H7 (cell line): Measurements from ENCODE around the gene GPR157. TPM values are rescaled to one million over a fixed set of nuclear protein-coding genes. Genes with fewer than 3 reads are reported as not detected.

Experiments used
- DNase-seq: peaks from one replicate; pipeline ENCODE4 v3.0.0; 2012
- H3K27me3 ChIP-seq: 2 replicates; pipeline ENCODE4 v1.6.0; 2011; ENCODE audit warnings: mild to moderate bottlenecking, low read length; ENCODE audit not compliant: control insufficient read depth, insufficient read depth
- H3K36me3 ChIP-seq: replicated peaks from 2 replicates; pipeline ENCODE4 v1.5.1; 2011; ENCODE audit warnings: low read length; ENCODE audit not compliant: control insufficient read depth, insufficient read depth
- H3K4me3 ChIP-seq: 2 replicates; pipeline ENCODE4 v1.5.1; 2011; ENCODE audit warnings: low read depth, mild to moderate bottlenecking, control low read depth, low read length, moderate library complexity; ENCODE audit not compliant: insufficient read depth
- total RNA-seq: library from RNA; depleted of rRNA; stranded (reverse); fragments of >200 nt; shearing (Covaris generic); gene quantifications from 2 replicates; pipeline ENCODE4 v1.2.3, GENCODE V29; 2014

Gene GPR157
- total RNA-seq, 1 experiment from 2014 or later: 24.8 TPM

- DNase-seq: no peak
- no peaks in the 10 kb centered on the region for H3K36me3 ChIP-seq
- H3K4me3 ChIP-seq: no peak overlapping the region
Measured at GRCh38 chr1:9078015-9078751, 50.7 kb downstream of the GPR157 start.

GRCh38 chr1:9075022-9075421 is 53.9 kb downstream of the GPR157 start:
- no peaks in the 10 kb centered on the region for H3K36me3 ChIP-seq
- DNase-seq: no peak
- H3K27me3 ChIP-seq: no peaks in the 10 kb centered on the region
- H3K4me3 ChIP-seq: no peak overlapping the region

More at GRCh38 chr1:9078015-9078751, 50.7 kb downstream of the GPR157 start:
- H3K27me3 ChIP-seq: no peaks in the 10 kb centered on the region

- Histone ChIP-seq H3K4me3 (no peak overlapping the region), H3K27me3 (no peaks in the 10 kb centered on the region), H3K36me3 (no peaks in the 10 kb centered on the region)
- no peak for DNase-seq
Measured at GRCh38 chr1:9073143-9073542, 55.8 kb downstream of the GPR157 start.

- Histone ChIP-seq H3K27me3 (no peaks in the 10 kb centered on the region), H3K4me3 (no peak overlapping the region), H3K36me3 (no peaks in the 10 kb centered on the region)
- peak; percentile 67 for DNase-seq
Measured at GRCh38 chr1:9071554-9072235, 57.2 kb downstream of the GPR157 start.

- Histone ChIP-seq H3K36me3 (no peaks in the 10 kb centered on the region), H3K27me3 (no peaks in the 10 kb centered on the region), H3K4me3 (no peak overlapping the region)
- no peak for DNase-seq
Measured at GRCh38 chr1:9070486-9070885, 58.4 kb downstream of the GPR157 start.

GRCh38 chr1:9069326-9070100 is 59.4 kb downstream of the GPR157 start, which contains the start of gene SLC2A5:
TSS of gene SLC2A5 (minus strand) at chr1:9069635. CDS start at chr1:9069536, 99 bp downstream.
- Histone ChIP-seq H3K36me3 (no peaks in the 10 kb centered on the region), H3K27me3 (no peaks in the 10 kb centered on the region), H3K4me3 (no peak within 1 kb of the TSS)
- peak; percentile 46 for DNase-seq

- no peaks in the 10 kb centered on the region for H3K27me3 ChIP-seq
- H3K36me3 ChIP-seq: no peaks in the 10 kb centered on the region
- DNase-seq: no peak
- no peak overlapping the region for H3K4me3 ChIP-seq
Measured at GRCh38 chr1:9068981-9069325, 59.9 kb downstream of the GPR157 start.

- Histone ChIP-seq H3K27me3 (no peaks in the 10 kb centered on the region), H3K36me3 (no peaks in the 10 kb centered on the region), H3K4me3 (no peak overlapping the region)
- DNase-seq: no peak
Measured at GRCh38 chr1:9066945-9067807, 61.7 kb downstream of the GPR157 start.

GRCh38 chr1:9065213-9065751 is 63.6 kb downstream of the GPR157 start:
- Histone ChIP-seq H3K27me3 (no peaks in the 10 kb centered on the region), H3K4me3 (no peak overlapping the region), H3K36me3 (no peaks in the 10 kb centered on the region)
- no peak for DNase-seq

- H3K4me3 ChIP-seq: no peak overlapping the region
- no peaks in the 10 kb centered on the region for H3K36me3 ChIP-seq
- no peaks in the 10 kb centered on the region for H3K27me3 ChIP-seq
- no peak for DNase-seq
Measured at GRCh38 chr1:9062846-9063245, 66.1 kb downstream of the GPR157 start.

- no peak for DNase-seq
- Histone ChIP-seq H3K27me3 (no peaks in the 10 kb centered on the region), H3K4me3 (no peak overlapping the region), H3K36me3 (no peaks in the 10 kb centered on the region)
Measured at GRCh38 chr1:9062021-9062471, 66.9 kb downstream of the GPR157 start.

GRCh38 chr1:9061252-9061960 is 67.5 kb downstream of the GPR157 start:
- DNase-seq: no peak
- Histone ChIP-seq H3K27me3 (no peaks in the 10 kb centered on the region), H3K4me3 (no peak overlapping the region), H3K36me3 (no peaks in the 10 kb centered on the region)

- no peaks in the 10 kb centered on the region for H3K36me3 ChIP-seq
- DNase-seq: no peak
- no peak overlapping the region for H3K4me3 ChIP-seq
- no peaks in the 10 kb centered on the region for H3K27me3 ChIP-seq
Measured at GRCh38 chr1:9059891-9060744, 68.8 kb downstream of the GPR157 start.
